Stimulated activated CD4-positive, alpha-beta T cell treated with anti-CD3 and anti-CD28 coated beads, Interleukin-4, amount 100 ng/mL, for 24 hours (primary cell): ENCODE results near the gene FXR2.
"Not testable (repeated sequence)": the region's sequence is repeated elsewhere in the genome, so short reads cannot be mapped to it uniquely, and the experiment has no call there.

Experiments used
- DNase-seq: peaks from one replicate; pipeline ENCODE4 v3.0.0-alpha.2; 2020

FXR2 gene

DNA sequence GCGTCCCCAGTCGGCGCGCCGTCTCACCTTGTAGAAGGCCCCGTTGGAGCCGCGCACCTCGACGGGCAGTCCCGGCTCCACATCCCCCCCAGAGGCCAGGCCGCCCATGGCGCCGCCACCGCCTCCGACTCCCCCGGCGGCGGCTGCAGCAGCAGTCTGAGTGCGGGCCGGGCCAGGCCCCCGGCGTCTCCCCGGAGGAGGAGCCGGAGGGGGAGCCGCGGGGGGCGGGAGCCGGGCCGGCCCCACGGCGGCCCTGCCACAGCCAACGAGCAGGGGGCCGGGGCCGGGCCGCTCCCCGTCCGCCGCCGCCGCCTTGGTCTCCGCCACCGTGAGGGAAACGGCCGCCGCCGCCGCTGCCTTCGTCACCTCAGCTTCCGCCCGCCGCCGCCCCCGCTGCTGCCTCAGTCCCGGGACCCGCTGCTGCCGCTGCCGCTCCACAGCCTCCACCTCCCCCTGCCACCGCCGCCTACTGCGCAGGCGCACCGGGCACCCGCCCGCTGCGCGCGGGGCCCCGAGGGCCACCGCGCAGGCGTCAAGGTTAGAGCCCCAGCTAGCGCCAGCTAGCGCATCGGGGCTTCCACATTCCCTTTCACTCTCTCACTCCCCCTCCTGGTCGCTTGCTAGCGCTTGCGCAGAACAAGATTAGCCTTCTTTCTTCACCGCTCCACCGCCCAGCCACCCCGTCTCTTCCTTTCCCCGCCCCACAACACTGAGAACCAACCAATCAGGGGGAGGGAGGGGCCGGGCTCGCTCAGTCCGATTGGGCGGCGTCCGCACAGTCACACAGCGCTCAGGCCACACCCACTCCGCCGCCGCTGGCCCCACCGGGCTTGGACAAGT is at the start of gene FXR2:
Gene FXR2, minus strand, starts transcription at position 473 of the 840 bp plus-strand sequence. Its CDS starts 365 bp downstream, at position 108.
- DNase-seq = peak; percentile 99

DNA sequence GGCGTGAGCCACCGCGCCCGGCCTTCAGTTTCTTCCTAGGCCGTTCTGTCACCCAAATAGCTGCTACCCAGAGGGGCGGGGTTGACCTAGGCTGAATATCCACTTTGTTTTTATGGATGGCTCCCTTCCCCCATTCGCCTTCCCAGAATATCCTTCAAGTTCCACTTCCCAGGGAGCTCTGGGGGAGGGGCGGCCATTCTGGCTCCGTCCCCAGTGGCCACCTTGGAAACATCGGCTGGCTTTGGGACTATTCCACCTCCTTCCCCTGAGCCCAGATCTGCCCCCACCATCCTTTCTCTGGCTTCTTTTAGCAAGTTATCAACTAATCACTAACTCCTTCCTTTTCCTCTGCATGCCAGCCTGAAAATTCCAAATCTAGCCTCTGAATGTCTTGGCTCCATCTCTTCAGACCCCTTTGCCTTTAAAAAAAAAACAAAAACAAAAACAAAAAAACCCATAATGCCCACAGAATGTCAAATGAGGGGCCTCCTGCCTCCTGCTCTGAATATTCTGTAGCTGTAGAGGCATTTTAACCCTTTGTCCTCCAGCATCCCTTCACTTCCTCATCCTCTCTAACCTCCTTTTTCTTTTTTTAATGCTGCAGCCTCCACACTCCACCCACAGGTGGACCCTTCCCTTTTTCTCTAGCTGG is 42.4 kb upstream of the FXR2 start:
- DNase-seq = no peak

DNA sequence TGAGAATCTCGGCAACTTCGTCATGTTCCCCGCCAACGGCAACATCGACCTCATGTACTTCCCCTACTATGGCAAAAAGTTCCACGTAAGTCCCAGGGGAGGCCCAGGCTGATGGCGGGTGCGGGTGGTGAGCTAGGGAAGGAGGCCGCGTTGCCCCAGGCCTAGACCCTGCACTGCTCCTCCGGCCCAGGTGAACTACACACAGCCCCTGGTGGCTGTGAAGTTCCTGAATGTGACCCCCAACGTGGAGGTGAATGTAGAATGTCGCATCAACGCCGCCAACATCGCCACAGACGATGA is 40.8 kb upstream of the FXR2 start:
- no peak for DNase-seq

- DNase-seq = no peak
Measured at GRCh38 chr17:7654832-7655540, 40.3 kb upstream of the FXR2 start.

GRCh38 chr17:7652388-7653356 is 38.0 kb upstream of the FXR2 start:
- no peak for DNase-seq

DNA sequence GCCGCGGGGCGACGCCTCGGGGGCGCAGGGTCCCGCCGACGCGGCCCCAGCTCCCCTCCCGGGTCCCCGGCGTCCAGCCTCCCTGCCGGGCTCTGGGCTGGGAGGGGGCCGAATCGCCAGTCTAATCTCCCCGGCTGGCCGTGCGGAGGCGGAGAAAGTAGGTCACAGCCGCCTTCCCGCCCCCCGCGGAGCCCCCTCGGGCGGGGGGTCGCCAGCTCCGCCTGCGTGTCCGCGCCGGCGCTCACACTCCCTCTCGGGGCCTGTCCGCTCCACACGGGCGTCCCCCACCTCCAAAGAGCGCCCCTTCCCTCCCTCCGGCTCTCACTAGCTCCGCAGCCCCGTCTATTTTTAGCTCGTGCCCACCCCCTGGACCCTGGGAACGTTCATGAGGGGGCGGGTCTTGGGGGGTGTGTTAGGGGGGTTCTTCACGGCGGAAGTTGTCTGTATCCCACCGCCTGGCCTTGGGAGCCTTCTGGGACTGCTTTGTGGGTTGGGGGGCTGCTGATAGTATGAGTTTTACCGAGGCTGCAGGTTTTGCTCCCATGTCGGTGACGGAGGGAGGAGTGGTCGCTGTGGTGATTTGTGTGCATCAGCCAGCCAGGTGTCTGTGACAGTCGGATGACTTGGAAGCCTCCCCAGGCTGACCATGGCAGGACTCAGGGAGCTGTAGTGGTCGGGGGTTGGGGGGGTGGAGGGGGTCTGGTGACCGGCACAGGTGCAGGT is 37.1 kb upstream of the FXR2 start:
- DNase-seq = no peak

DNA sequence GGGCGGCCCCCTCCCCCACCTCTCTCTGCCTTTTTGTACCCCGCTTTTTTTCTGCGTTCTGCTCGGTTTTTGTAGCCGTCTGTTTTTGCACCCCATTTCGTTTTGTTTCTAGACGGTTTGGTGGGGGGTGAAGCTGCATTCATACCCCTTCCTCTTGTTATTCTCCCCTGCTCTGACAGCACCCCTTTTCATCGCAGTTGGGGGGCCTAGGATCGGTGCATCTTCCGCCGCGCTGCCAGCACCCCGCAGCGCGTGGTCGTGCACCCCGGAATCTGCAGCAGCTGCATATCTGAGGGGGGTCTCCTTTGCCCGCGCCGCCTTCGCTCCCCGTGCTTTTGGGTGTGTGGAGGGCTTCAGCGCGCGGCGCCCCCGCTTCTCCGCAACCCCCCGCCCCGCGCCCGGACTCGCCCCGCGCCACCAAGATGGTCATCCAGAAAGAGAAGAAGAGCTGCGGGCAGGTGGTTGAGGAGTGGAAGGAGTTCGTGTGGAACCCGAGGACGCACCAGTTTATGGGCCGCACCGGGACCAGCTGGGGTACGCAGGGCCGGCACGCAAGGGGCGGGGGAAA is 36.5 kb upstream of the FXR2 start:
- no peak for DNase-seq

DNA sequence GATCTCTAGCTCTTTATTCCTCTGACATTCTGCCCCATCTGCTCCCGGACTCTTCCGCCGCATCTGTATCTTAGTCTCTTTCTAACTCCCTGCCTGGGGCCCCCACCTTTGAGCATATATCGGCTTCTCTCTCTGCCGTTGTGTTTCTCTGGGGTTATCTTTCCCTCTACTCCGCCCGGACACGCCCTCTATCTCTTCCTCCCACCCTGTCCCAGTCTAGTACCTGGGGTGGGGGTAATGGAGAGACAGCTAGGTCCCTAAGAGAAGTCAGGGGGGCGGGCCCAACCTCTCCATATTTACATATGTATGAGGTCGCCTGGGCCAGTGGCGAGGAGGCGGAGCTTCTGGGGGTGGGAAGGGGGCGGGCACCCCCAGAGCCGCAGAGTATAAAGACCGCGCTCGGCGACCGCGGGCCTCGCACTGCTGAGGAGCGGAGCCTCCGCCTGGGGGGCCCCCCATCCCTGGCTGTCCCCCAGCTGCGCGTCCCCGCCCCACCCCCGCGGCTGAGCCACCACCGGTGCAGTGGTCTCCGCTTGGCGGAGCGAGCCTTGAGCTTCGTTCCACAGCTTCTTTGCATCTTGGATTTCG is 35.9 kb upstream of the FXR2 start, which contains the start of gene ATP1B2:
Gene ATP1B2, plus strand, starts transcription at position 418 of the 588 bp plus-strand sequence. CDS start 593 bp downstream, outside the sequence.
- peak; percentile 72 for DNase-seq

DNA sequence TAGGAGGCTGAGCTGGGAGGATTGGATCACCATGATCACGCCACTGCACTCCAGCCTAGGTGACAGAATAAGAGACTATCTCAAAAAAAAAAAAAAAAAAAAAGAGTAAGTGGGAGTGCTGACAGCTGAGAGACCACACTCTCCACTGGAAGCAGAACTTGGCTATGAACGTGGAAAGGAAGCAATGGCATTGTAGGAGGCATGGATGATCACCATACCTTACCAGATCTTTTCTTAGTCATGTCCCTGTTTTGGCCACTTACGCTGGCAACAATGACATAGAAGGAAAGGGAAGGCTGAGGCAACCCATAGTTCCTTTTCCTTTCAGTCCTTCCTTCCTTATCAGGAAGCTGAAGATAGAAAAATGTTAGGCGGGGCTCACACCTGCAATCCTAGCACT is 32.3 kb upstream of the FXR2 start:
- no peak for DNase-seq

GRCh38 chr17:7646457-7646856 is 31.8 kb upstream of the FXR2 start:
- DNase-seq = no peak

DNA sequence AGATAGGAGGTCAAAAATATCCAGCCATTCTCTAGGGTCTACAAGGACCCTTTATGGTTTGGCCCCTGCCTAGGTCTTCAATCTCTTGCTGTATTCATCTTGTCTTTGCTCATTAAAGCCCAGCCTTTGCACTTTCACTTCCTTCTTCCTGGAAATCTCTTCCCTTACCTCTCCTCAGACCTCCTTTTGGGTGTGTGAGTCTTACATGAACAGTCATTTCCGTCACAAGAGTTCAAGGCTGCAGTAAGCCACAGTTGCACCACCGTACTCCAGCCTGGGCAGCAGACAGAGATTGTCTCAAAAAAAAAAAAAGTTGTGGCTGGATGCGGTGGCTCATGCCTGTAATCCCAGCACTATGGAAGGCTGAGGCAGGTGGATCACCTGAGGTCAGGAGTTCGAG is 30.1 kb upstream of the FXR2 start:
- DNase-seq = no peak

GRCh38 chr17:7641635-7642034 is 26.9 kb upstream of the FXR2 start:
- DNase-seq = not testable (repeated sequence)

DNA sequence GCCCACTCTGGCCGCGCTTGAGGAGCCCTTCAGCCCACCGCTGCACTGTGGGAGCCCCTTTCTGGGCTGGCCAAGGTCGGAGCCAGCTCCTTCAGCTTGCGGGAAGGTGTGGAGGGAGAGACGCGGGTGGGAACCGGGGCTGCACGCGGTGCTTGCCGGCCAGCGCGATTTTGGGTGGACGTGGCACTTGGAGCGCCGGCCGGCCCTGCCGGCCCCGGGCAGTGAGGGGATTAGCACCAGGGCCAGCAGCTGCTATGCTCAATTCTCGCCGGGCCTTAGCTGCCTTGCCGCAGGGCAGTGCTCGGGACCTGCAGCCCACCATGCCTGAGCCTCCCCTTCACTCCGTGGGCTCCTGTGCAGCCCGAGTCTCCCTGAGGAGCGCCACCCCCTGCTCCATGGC is 26.1 kb upstream of the FXR2 start:
- no peak for DNase-seq

GRCh38 chr17:7636163-7636562 is 21.5 kb upstream of the FXR2 start:
- DNase-seq = no peak

DNA sequence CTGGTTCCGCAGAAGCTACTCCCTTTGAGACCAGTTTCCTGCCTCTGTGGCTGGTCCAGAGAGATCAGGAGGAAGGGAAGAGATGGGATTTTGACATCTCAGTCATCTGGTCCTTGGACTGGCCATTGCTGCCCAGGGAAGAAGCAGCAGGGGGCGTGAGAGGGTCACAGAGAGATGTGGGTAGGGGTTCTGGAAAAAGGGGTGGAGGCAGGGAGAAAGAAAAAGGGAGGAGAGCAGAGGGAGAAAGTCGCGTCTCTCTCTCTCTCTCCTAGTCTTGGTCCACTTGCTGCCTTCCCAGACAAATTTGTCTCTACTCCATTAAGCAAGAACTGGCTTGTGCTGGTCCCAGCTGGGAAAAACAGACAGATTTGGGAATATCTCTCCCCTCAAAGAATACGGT is 19.7 kb upstream of the FXR2 start:
- no peak for DNase-seq

GRCh38 chr17:7633093-7633492 is 18.4 kb upstream of the FXR2 start:
- DNase-seq = no peak

GRCh38 chr17:7632492-7632894 is 17.8 kb upstream of the FXR2 start:
- peak; percentile 29 for DNase-seq

- DNase-seq = no peak
Measured at GRCh38 chr17:7631398-7632380, 17.0 kb upstream of the FXR2 start.

DNA sequence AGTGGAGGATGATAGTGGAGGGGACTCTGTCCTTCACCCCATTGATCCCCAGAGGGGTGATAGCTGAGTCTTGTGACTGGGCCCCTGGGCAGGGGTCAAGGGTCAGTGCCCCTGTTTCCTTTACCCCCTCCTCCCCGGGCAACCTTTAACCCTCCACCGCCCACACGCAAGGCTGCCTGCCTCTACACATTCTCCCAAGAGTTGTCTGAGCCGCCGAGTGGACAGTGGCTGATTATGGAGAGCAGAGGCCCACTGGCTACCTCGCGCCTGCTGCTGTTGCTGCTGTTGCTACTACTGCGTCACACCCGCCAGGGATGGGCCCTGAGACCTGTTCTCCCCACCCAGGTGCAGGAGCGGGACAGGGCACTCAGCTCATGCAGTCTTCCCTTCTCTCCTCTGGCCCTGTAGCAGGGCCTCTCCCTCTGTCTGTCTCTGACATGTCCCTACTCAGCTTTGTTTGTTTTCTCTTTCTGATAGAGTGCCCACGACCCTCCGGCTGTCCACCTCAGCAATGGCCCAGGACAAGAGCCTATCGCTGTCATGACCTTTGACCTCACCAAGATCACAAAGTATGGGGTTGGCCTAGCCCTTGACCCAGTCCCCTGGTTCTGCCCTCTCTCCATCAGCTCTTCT is 15.4 kb upstream of the FXR2 start, which contains the start of gene SHBG:
Gene SHBG, plus strand, starts transcription at position 197 of the 633 bp plus-strand sequence. Its CDS starts 38 bp downstream, at position 235.
- no peak for DNase-seq
